Testis (tissue), 5 donors: ENCODE measurements around the gene PRR30. TPM values are rescaled to one million over a fixed set of nuclear protein-coding genes. Genes with fewer than 3 reads are reported as not detected.
A peak's percentile ranks its signal among the peaks of the same experiment; 100 is the strongest.

Experiments used
- DNase-seq: peaks from one replicate; pipeline ENCODE4 v3.0.0-alpha.2; 2019
- H3K27ac ChIP-seq, 2 donors: fragments of 200-600 bp; sonication (generic); one replicate each; pipeline ENCODE4 v1.5.1; 2019
- H3K27me3 ChIP-seq: fragments of 200-600 bp; sonication (generic); one replicate; pipeline ENCODE4 v1.5.1; 2019
- H3K36me3 ChIP-seq: fragments of 200-600 bp; sonication (generic); one replicate; pipeline ENCODE4 v1.5.1; 2017; ENCODE audit warnings: low read depth; ENCODE audit errors: missing control alignments
- H3K4me1 ChIP-seq: fragments of 200-600 bp; sonication (generic); one replicate; pipeline ENCODE4 v1.5.1; 2019
- H3K4me3 ChIP-seq, 2 donors: fragments of 200-600 bp; sonication (generic); one replicate each; pipeline ENCODE4 v1.5.1; 2017 to 2019
- H3K9me3 ChIP-seq: fragments of 200-600 bp; sonication (generic); one replicate; pipeline ENCODE4 v1.5.1; 2017
- POLR2A ChIP-seq: fragments of 450-650 bp; IDR thresholded peaks from one replicate; pipeline ENCODE4 v1.6.1; 2017; ENCODE audit warnings: antibody characterized with exemption, mild to moderate bottlenecking, moderate library complexity
- WGBS, 2 donors: methylation state at CpG; one replicate each; pipeline ENCODE4 v1.1.5; 2018; 5-methylcytosine and 5-hydroxymethylcytosine counted together
- intact Hi-C: fragments of 100-400 bp; cut with DNase I; formaldehyde crosslinking; loops from one replicate; pipeline ENCODE4 v1.15.1; 2023; ENCODE audit warnings: low total_unique reads
- long read RNA-seq, 2 donors: transcript quantifications; one replicate each; lab custom pipeline, GENCODE V29; 2026
- polyA plus RNA-seq: library from polyadenylated mRNA; stranded (reverse); fragments of 350-450 nt; fragmentation: Illumina TruSeq; extraction: RNeasy Lipid Tissue Mini Kit (QIAGEN cat#74804); gene quantifications from one replicate; pipeline ENCODE4 v1.2.3, GENCODE V29; 2014; ENCODE audit warnings: low read depth, low replicate concordance; ENCODE audit not compliant: insufficient read depth
- total RNA-seq, 2 donors: library from RNA; depleted of rRNA; stranded (reverse); fragments of >200 nt; gene quantifications; one replicate each; pipeline ENCODE4 v1.2.3, GENCODE V29; 2016
- TF ChIP-seq, protein P1 (sequence below), 3 experiments: fragments of 450-650 bp in 2 of 3; fragments of 200-600 bp in 1 of 3; sonication (generic) in 1 of 3; IDR thresholded peaks; one replicate each; pipeline ENCODE4 v1.5.1; 2016 to 2019; ENCODE audit warnings: antibody characterized with exemption in 3 of 3, mild to moderate bottlenecking in 2 of 3, moderate library complexity in 1 of 3

Gene PRR30
- total RNA-seq = 10 to 100 TPM; 12.8 to 55.4 TPM
- polyA plus RNA-seq = 153 TPM
- long read RNA-seq, donor 1 = 0 reads
- long read RNA-seq, donor 2 = 0 reads

DNA sequence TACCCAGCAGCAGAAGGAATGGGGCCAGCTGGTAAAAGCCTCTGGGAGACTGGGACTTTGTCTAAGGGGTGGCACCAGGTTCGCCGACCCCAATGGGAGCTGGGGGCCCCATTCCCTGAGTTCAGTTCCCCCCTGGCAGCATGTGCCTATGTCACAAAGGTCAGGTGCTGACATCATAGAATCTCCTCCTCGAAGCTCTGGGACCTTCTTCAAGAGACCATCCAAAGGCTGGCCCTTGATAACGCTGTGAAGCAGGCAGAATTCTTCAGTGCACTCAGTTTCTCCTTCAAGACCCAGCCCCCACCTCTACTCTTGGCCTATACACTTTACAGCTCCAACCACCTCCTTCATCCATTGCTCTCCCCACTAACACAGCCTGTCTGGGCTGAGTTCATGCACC is at the start of gene PRR30:
Gene PRR30 (minus strand): TSS at position 101 of the 400 bp plus-strand sequence. CDS start 1,081 bp downstream, outside the sequence.
- DNase-seq = no peak
- WGBS, 2 donors = 77 to 91% methylated on average over 4 of the region's 4 CpGs

DNA sequence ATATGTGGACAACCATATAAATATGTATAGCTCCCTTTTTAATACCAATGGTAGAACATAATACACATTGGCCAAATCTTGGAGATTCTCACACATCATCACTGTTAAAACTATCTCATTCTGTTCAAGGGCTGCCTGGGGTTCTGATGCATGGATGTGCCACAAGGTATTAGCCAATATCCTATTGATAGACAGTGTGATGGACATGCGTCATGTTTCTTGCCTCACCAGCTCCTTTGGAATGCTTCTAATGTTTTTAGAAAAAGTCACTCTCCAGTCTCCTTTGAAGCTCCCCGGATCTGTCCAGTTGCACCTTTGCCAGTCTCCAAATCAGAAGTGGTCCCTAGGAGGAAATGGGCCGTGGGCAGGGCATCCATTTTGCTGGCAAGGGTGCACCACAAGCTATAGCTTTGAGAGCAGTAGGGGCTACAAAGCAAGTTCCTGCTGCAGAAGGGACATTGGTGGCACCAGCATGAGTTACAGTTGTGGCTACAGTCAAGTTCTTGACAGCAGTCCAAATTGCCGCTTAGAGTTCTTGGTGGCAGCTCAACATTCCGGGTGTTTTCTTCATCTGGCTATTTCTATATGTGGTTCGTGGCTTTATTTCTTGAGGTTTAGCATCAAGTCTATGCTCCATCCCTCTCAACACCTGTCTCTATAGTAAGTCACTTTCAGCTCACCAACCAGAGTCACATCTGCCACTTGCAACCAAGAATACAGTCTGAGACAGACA is 47.6 kb upstream of the PRR30 start:
- peak overlapping the region in 1 of 2 donors; percentile 91 for H3K27ac ChIP-seq
- intact Hi-C loops = no loop called here

More for the DNA sequence above, at the start of gene PRR30:
- Histone ChIP-seq H3K27ac (no peak within 1 kb of the TSS), H3K4me3 (no peak within 1 kb of the TSS), H3K27me3 (no peaks in the 10 kb centered on the region), H3K36me3 (no peaks in the 10 kb centered on the region), H3K9me3 (no peaks in the 10 kb centered on the region), H3K4me1 (no peaks in the 10 kb centered on the region)
- TF ChIP-seq, protein P1, sequence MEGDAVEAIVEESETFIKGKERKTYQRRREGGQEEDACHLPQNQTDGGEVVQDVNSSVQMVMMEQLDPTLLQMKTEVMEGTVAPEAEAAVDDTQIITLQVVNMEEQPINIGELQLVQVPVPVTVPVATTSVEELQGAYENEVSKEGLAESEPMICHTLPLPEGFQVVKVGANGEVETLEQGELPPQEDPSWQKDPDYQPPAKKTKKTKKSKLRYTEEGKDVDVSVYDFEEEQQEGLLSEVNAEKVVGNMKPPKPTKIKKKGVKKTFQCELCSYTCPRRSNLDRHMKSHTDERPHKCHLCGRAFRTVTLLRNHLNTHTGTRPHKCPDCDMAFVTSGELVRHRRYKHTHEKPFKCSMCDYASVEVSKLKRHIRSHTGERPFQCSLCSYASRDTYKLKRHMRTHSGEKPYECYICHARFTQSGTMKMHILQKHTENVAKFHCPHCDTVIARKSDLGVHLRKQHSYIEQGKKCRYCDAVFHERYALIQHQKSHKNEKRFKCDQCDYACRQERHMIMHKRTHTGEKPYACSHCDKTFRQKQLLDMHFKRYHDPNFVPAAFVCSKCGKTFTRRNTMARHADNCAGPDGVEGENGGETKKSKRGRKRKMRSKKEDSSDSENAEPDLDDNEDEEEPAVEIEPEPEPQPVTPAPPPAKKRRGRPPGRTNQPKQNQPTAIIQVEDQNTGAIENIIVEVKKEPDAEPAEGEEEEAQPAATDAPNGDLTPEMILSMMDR (IDR thresholded peaks at IDR 0.05) = no peak
- no peak for TF ChIP-seq POLR2A
- intact Hi-C loops = no loop called here

DNA sequence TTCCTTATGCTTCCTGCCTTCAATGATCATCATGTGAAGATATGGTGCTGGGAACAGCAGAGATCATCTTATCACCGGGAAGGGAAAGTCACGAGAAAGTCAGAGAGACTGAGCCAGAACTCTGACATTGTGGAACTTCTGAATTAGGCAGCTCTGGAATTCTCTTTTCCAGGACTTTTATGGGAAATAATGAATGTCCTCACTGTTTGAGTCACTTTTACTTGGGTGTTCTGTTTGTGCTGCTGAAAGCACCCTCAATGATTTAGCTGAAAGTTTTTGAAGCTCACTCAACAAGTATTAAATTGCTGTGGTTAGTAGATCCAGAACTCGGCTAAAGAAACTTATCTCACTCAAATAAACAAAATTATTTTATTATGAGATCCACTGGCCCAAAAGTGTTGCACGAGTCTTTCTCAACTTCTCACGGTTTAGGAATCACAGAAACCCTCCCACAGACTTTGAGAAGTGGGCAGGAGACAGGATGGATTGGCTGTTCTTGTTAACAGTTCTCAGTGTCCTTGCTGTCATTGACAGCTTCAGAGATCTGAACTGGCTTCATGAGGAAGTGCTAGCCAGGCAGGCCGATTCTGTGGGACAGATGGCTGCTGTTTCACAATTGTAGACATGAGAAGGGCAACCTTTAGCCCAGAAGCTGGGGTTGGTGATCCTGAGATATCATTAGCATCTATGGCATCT is 46.3 kb upstream of the PRR30 start:
- Histone ChIP-seq H3K27me3 (no peaks in the 10 kb centered on the region), H3K36me3 (no peaks in the 10 kb centered on the region), H3K27ac (peak overlapping the region; percentile 69 to 91), H3K4me1 (peaks cover 7% of the 10 kb centered on the region), H3K9me3 (no peaks in the 10 kb centered on the region), H3K4me3 (no peak overlapping the region)
- 32 to 49% methylated on average over 6 of the region's 6 CpGs for WGBS, 2 donors
- intact Hi-C loops = no loop called here
- DNase-seq = peak; percentile 43
- TF ChIP-seq, protein P1 (IDR thresholded peaks at IDR 0.05) = no peak
- TF ChIP-seq POLR2A = no peak

More for the DNA sequence above, 47.6 kb upstream of the PRR30 start:
- Histone ChIP-seq H3K4me1 (peaks cover 7% of the 10 kb centered on the region), H3K9me3 (no peaks in the 10 kb centered on the region), H3K36me3 (no peaks in the 10 kb centered on the region), H3K27me3 (no peaks in the 10 kb centered on the region), H3K4me3 (no peak overlapping the region)
- 78% methylated on average over 6 of the region's 6 CpGs for WGBS, 2 donors
- no peak for DNase-seq
- TF ChIP-seq, protein P1 (IDR thresholded peaks at IDR 0.05) = no peak
- no peak for TF ChIP-seq POLR2A

DNA sequence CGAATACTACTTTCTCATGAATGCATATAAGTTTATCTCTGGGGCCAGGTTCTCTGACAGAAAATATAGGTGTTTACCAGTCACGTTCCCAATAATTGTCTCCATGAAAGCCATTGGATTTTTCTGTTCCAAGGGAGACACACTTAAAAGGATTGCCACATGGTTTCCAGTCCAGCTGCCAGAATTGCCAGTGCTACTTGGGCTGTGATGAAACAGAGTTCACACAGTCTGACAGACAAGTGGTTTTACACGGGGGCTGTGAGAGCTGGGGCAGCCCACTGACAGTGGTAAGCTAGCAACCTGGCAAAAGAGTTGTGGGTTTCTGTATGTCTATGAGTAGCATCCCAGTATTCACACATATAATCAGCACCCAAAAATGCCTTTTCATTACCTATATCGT is 44.9 kb upstream of the PRR30 start:
- TF ChIP-seq, protein P1 (IDR thresholded peaks at IDR 0.05) = no peak
- no peak for TF ChIP-seq POLR2A
- 82 to 86% methylated on average over 4 of the region's 4 CpGs for WGBS, 2 donors

More for the DNA sequence above, 44.9 kb upstream of the PRR30 start:
- no peaks in the 10 kb centered on the region for H3K27me3 ChIP-seq
- H3K36me3 ChIP-seq = no peaks in the 10 kb centered on the region
- H3K9me3 ChIP-seq = no peaks in the 10 kb centered on the region
- intact Hi-C loops = no loop called here
- DNase-seq = no peak
- H3K4me3 ChIP-seq = no peak overlapping the region
- H3K4me1 ChIP-seq = peaks cover 10% of the 10 kb centered on the region
- H3K27ac ChIP-seq = peak overlapping the region; percentile 69 to 91
